CD4-positive, alpha-beta T cell (primary cell): ENCODE measurements around the gene ISG20. TPM values are rescaled to one million over a fixed set of nuclear protein-coding genes. Genes with fewer than 3 reads are reported as not detected.

Experiments used
- ATAC-seq: fragments of 200-7000 bp; cut with Tn5 transposase; one replicate; pipeline ENCODE4 v1.10.0; 2022; ENCODE audit warnings: mild to moderate bottlenecking; ENCODE audit not compliant: poor library complexity
- CTCF ChIA-PET: fragments of 350-600 bp; sonication (Branson Sonifier 250); formaldehyde crosslinking; loops from one replicate; lab custom pipeline; 2021; ENCODE audit warnings: antibody characterized with exemption, inconsistent platforms; lab: Charles Lee
- POLR2A ChIA-PET: fragments of 350-600 bp; sonication (Branson Sonifier 250); formaldehyde crosslinking; loops from one replicate; lab custom pipeline; 2021; ENCODE audit warnings: antibody characterized with exemption, inconsistent platforms; lab: Charles Lee
- DNase-seq, 14 experiments: peaks; one replicate each; pipeline ENCODE4 v3.0.0-alpha.2; 2013 to 2020; ENCODE audit warnings: mixed read lengths in 2 of 14
- H3K27ac ChIP-seq, 2 donors: one replicate each; pipeline versions ENCODE4 v1.5.1 to v1.7.0; 2013; ENCODE audit warnings: low read length in 2 of 2, low read depth in 1 of 2, mild to moderate bottlenecking in 1 of 2
- H3K27me3 ChIP-seq, 2 experiments: 1 replicate in 1 of 2; 2 replicates in 1 of 2; pipeline versions ENCODE4 v1.6.1 to v1.7.0; 2013; ENCODE audit warnings: low read length in 2 of 2, control low read depth in 1 of 2, mild to moderate bottlenecking in 1 of 2, moderate library complexity in 1 of 2; ENCODE audit not compliant: insufficient read depth in 2 of 2, control insufficient read depth in 1 of 2
- H3K36me3 ChIP-seq: one replicate; pipeline ENCODE4 v1.6.1; 2013; ENCODE audit warnings: low read length, control low read depth; ENCODE audit not compliant: insufficient read depth
- H3K4me1 ChIP-seq: one replicate; pipeline ENCODE4 v1.6.1; 2013; ENCODE audit warnings: low read length, control low read depth; ENCODE audit not compliant: insufficient read depth
- H3K4me3 ChIP-seq: one replicate; pipeline ENCODE4 v1.5.1; 2013; ENCODE audit warnings: mild to moderate bottlenecking, low read length, moderate library complexity
- H3K9me3 ChIP-seq, 2 experiments: 1 replicate in 1 of 2; 2 replicates in 1 of 2; pipeline versions ENCODE4 v1.6.1 to v1.7.0; 2013; ENCODE audit warnings: low read length in 2 of 2, mild to moderate bottlenecking in 2 of 2, control low read depth in 1 of 2, moderate library complexity in 1 of 2; ENCODE audit not compliant: control insufficient read depth in 1 of 2, insufficient read depth in 1 of 2
- H3K27ac Mint-ChIP-seq: one replicate; pipeline ENCODE4 v1.8.0; 2020; ENCODE audit warnings: mixed read lengths
- H3K27me3 Mint-ChIP-seq: one replicate; pipeline ENCODE4 v1.8.0; 2021; ENCODE audit warnings: mixed read lengths
- H3K36me3 Mint-ChIP-seq: one replicate; pipeline ENCODE4 v1.8.0; 2021; ENCODE audit warnings: low read depth, mixed read lengths
- H3K4me1 Mint-ChIP-seq: one replicate; pipeline ENCODE4 v1.8.0; 2021; ENCODE audit warnings: low read depth, mixed read lengths
- H3K4me3 Mint-ChIP-seq: one replicate; pipeline ENCODE4 v1.8.0; 2020; ENCODE audit warnings: mild to moderate bottlenecking, mixed read lengths
- H3K9me3 Mint-ChIP-seq: one replicate; pipeline ENCODE4 v1.8.0; 2020; ENCODE audit warnings: mixed read lengths
- CTCF ChIP-seq: fragments of 200-600 bp; IDR thresholded peaks from one replicate; pipeline ENCODE4 v1.8.0; 2022; ENCODE audit warnings: antibody characterized with exemption, mild to moderate bottlenecking
- intact Hi-C, 2 experiments: fragments of 100-400 bp; cut with DNase I in 1 of 2; cut with micrococcal nuclease in 1 of 2; formaldehyde crosslinking; loops; one replicate each; pipeline versions ENCODE4 v1.15.1 to v1.9.0; 2023 to 2025; cut with DNase I, micrococcal nuclease
- total RNA-seq, 174 experiments: library from RNA in 2 of 174; stranded (reverse) in 2 of 174; gene quantifications; one replicate each; pipeline ENCODE4 v1.2.3 and lab custom pipeline; 2021 to 2026

ISG20 gene
- total RNA-seq, 2 experiments from 2014 or later = 152 to 157 TPM

GRCh38 chr15:88624156-88624970, 14.5 kb upstream of the ISG20 start:
- CTCF ChIA-PET = interaction anchor here (0.6 to 3.7 kb wide), 16 partner anchors 11 to 463 kb away, joined by 3 to 36 read pairs (median 6); partner anchors contain the start of genes ABHD2, HAPLN3, MRPL46 and MRPS11
- Mint-ChIP-seq H3K4me1 (peaks cover 79% of the 10 kb centered on the region), H3K36me3 (peaks cover 44% of the 10 kb centered on the region), H3K9me3 (no peaks in the 10 kb centered on the region), H3K4me3 (peak overlapping the region; percentile 87), H3K27ac (peak overlapping the region; percentile 95), H3K27me3 (peaks cover 5% of the 10 kb centered on the region)
- H3K9me3 ChIP-seq = no peaks in the 10 kb centered on the region
- no peaks in the 10 kb centered on the region for H3K27me3 ChIP-seq
- POLR2A ChIA-PET = interaction anchor here (0.7 to 6.2 kb wide), 10 partner anchors 22 to 280 kb away, joined by 3 to 83 read pairs (median 5); no protein-coding TSS in a partner anchor
- TF ChIP-seq CTCF = peak; percentile 87
- DNase-seq (peak in 12 of 14 experiments; percentile 27 to 82 (median 49)), ATAC-seq (peak; percentile 38)
- intact Hi-C loops = loop anchor here (1.0 to 10.0 kb wide), 12 partner anchors 40 to 710 kb away; partner anchors contain the start of genes POLG (in 2 of the 2), ABHD2 (in 1 of the 2), DET1 (in 1 of the 2) and FANCI (in 1 of the 2)
- H3K27ac ChIP-seq = peak overlapping the region; percentile 84 to 86
- peak overlapping the region; percentile 39 for H3K4me3 ChIP-seq
- H3K36me3 ChIP-seq = peaks cover 18% of the 10 kb centered on the region
- H3K4me1 ChIP-seq = peaks cover 85% of the 10 kb centered on the region

GRCh38 chr15:88624971-88625490, 13.8 kb upstream of the ISG20 start:
- peak overlapping the region; percentile 39 for H3K4me3 ChIP-seq
- intact Hi-C loops = loop anchor here (1.0 to 10.0 kb wide), 12 partner anchors 39 to 710 kb away; partner anchors contain the start of genes POLG (in 2 of the 2), ABHD2 (in 1 of the 2), DET1 (in 1 of the 2) and FANCI (in 1 of the 2)
- H3K36me3 ChIP-seq = peaks cover 25% of the 10 kb centered on the region
- peak overlapping the region; percentile 87 for H3K4me3 Mint-ChIP-seq
- peaks cover 92% of the 10 kb centered on the region for H3K4me1 ChIP-seq
- peak overlapping the region; percentile 95 for H3K27ac Mint-ChIP-seq
- ATAC-seq (no peak), DNase-seq (no peak)
- H3K27me3 Mint-ChIP-seq = no peaks in the 10 kb centered on the region
- H3K27ac ChIP-seq = peak overlapping the region; percentile 84 to 86
- H3K9me3 ChIP-seq = no peaks in the 10 kb centered on the region
- no peaks in the 10 kb centered on the region for H3K27me3 ChIP-seq
- H3K9me3 Mint-ChIP-seq = no peaks in the 10 kb centered on the region
- H3K4me1 Mint-ChIP-seq = peaks cover 85% of the 10 kb centered on the region
- peaks cover 50% of the 10 kb centered on the region for H3K36me3 Mint-ChIP-seq
- TF ChIP-seq CTCF = no peak
- ChIA-PET POLR2A (interaction anchor here (0.7 to 6.2 kb wide), 10 partner anchors 21 to 280 kb away, joined by 3 to 83 read pairs (median 5); no protein-coding TSS in a partner anchor), CTCF (interaction anchor here (0.6 to 3.7 kb wide), 15 partner anchors 10 to 463 kb away, joined by 3 to 36 read pairs (median 6); partner anchors contain the start of genes ABHD2, HAPLN3, MRPL46 and MRPS11)
